ENCODE measurements around the gene EXO5. TPM values are rescaled to one million over a fixed set of nuclear protein-coding genes. Genes with fewer than 3 reads are reported as not detected.

Gene EXO5
- total and polyA plus RNA-seq, 2 of the 13 experiments (the other 11 are each of a cell fraction or from before 2014, with no cell fraction given) = 9.9 to 20.5 TPM

- TF ChIP-seq NR2F6 (IDR thresholded peaks at IDR 0.05) (no peak), NR2F6 (CRISPR knock-in tag; IDR thresholded peaks at IDR 0.05) (no peak), HNF1A (IDR thresholded peaks at IDR 0.05; ENCODE audit: low read depth) (no peak), HNF1A (CRISPR knock-in tag; IDR thresholded peaks at IDR 0.05; ENCODE audit: borderline replicate concordance) (0 out of 2 replicates have a peak, but pooled peaks have one; percentile 40), SCMH1 (CRISPR knock-in tag; IDR thresholded peaks at IDR 0.05; ENCODE audit: borderline replicate concordance) (no peak), CENPT (CRISPR knock-in tag; IDR thresholded peaks at IDR 0.05; ENCODE audit: low read depth) (peak; percentile 51; the same call in 1 of the 2 replicates), CSRNP2 (CRISPR knock-in tag; conservative IDR thresholded peaks at IDR 0.05; ENCODE audit: low read depth) (no peak)
Measured at GRCh38 chr1:40476924-40477677, 31.5 kb upstream of the EXO5 start, which contains the start of gene ZFP69 (continued).
